HUES48 (cell line): ENCODE measurements around the gene LRRC18.

ENCODE experiments used
- H3K27ac ChIP-seq: one replicate; pipeline ENCODE4 v1.7.0; 2013; ENCODE audit warnings: low read depth, low read length, inconsistent platforms
- H3K27me3 ChIP-seq: 2 replicates; pipeline ENCODE4 v1.6.1; 2013; ENCODE audit warnings: mild to moderate bottlenecking, low read length; ENCODE audit not compliant: control insufficient read depth, insufficient read depth
- H3K36me3 ChIP-seq: 2 replicates; pipeline ENCODE4 v1.6.1; 2013; ENCODE audit warnings: low read length; ENCODE audit not compliant: control insufficient read depth, insufficient read depth
- H3K4me1 ChIP-seq: 2 replicates; pipeline ENCODE4 v1.6.1; 2013; ENCODE audit warnings: mild to moderate bottlenecking, low read length; ENCODE audit not compliant: control insufficient read depth, insufficient read depth
- H3K4me3 ChIP-seq: 2 replicates; pipeline ENCODE4 v1.5.1; 2013; ENCODE audit warnings: mild to moderate bottlenecking, low read depth, low read length
- H3K9ac ChIP-seq: 2 replicates; pipeline ENCODE4 v1.6.1; 2013; ENCODE audit warnings: mild to moderate bottlenecking, low read depth, low read length, moderate library complexity
- H3K9me3 ChIP-seq: 2 replicates; pipeline ENCODE4 v1.6.1; 2013; ENCODE audit warnings: low read length; ENCODE audit not compliant: control insufficient read depth, insufficient read depth

Gene LRRC18

DNA sequence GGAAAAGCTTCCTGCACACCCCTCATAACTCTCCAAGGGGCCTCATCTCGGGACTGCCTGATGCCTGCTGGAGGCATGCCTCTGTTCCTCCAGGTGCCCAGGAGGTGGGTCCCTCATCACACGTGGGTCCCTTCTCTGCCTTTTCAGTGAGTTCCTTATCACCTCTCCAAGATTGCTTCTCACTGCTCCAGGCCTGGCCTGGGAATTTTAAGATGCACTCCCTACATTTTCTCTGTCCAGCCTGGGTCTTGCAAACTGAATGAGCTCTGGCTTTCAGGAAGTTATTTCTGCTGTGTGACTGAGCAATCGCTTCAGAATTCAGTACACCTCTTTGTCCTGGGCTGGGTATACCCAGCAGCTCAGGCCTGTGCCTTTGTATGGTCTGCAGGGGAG is 43.8 kb downstream of the LRRC18 start:
- Histone ChIP-seq H3K9ac (no peak overlapping the region), H3K9me3 (no peaks in the 10 kb centered on the region), H3K27ac (no peak overlapping the region), H3K36me3 (no peaks in the 10 kb centered on the region), H3K4me1 (no peaks in the 10 kb centered on the region), H3K4me3 (no peak overlapping the region), H3K27me3 (no peaks in the 10 kb centered on the region)

DNA sequence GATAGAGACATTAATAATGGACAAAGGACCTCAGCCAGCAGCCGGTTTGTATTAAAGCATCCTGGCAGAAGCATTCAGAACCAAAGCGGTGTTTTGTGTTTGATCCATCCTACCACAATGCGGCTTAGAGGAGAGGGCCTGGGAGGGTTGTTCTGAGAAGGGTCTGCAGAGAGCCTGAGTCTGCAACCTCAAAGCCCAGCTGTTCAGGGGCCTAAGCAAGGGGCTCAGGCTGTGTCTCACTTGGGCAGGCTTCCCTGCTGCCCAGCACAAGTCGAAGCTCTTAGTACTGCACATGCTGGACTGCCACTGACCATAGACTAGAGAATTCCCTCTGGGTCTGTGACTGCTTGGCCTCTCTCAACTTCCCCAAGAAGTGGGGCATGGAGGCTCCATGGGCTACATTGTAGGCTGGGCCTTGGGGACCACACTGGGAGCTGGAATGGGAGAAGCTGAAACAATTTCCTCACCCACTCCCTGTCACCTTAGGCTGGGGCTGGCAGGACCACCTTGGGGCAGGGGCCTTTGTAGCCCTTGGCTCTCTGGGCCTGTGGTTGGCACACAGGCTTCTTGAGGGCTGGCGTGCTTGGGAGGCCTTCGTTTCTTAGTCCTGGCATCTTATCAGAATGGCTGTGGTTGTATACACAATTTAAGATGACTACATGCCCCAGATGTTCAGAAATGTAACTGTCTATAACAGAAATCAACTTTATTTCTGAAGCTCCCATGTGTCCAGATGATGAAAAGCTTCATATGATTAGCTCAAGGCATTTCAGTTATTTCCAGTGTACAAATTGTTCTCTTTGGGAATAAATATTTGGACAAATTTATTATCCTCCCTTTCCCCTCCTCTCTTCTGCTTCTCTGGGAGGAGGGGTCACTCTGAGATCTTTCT is 44.5 kb downstream of the LRRC18 start:
- Histone ChIP-seq H3K36me3 (no peaks in the 10 kb centered on the region), H3K9me3 (no peaks in the 10 kb centered on the region), H3K4me3 (no peak overlapping the region), H3K27ac (no peak overlapping the region), H3K9ac (no peak overlapping the region), H3K27me3 (no peaks in the 10 kb centered on the region), H3K4me1 (no peaks in the 10 kb centered on the region)

DNA sequence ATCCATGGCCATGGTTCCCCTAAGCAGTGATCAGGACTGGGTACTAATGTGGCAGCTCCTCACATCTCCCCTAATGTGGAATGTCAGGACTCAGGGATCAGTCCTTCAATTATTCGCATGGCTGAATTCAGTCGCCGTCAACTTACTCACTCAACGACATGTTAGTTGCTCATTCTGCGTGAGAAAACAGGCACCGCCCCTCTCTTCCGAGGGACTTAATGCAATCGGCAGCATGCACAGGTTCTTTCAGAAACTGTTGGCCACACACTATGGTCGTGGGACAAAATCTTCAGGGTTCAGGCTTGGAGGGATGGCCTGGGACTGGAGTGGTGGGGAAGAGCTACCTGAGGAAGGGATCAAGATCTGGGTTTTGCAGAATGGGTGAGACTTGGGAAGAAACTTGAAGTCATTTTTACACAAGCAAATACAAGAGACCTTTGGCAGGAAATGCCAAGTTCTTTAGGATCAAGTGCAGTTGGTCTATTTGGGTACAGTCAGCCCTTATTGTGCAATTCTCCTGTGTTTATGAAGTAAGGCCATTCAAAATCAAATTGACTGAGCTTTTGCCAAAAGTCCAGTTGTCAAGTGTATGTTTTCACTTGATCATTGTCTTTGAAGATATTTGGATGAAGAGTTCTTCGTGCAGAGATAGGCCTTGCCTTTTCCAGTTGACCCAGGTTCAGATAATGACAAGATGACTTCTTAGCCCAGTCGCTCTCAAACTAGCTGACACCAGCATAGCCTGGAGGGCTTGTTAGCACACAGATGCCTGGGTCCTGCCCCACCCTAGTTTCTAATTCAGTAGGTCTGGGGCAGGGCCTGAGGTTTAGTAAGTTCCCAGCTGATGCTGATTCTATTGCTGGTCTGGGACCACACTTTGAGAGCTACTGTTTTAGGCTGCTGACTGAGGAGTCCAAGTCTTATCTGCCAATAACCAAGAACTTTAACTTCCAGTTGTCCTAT is 48.5 kb downstream of the LRRC18 start:
- no peaks in the 10 kb centered on the region for H3K36me3 ChIP-seq
- H3K9me3 ChIP-seq: no peaks in the 10 kb centered on the region
- H3K27me3 ChIP-seq: no peaks in the 10 kb centered on the region
- no peak overlapping the region for H3K27ac ChIP-seq
- no peaks in the 10 kb centered on the region for H3K4me1 ChIP-seq
- no peak overlapping the region for H3K9ac ChIP-seq
- no peak overlapping the region for H3K4me3 ChIP-seq

DNA sequence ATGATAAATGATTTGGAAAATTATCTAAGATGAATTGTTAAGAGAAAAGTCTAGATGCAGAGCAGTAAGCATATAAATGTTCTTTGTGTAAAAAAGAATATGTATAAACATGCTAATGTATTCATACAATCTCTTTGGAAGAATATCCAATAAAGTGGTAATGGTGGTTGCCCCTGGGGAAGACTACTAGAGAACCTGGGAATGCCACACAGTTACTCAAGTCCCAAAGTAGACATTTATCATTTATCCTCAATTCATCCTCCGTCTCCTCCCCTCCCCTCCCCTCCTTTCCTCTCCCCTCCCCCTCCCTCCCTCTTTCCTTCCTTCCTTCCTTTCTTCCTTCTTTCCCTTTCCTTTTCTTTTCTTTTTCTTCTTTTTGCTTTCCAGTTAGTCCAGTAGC is 51.7 kb downstream of the LRRC18 start:
- Histone ChIP-seq H3K27ac (no peak overlapping the region), H3K9ac (no peak overlapping the region), H3K4me3 (no peak overlapping the region), H3K9me3 (no peaks in the 10 kb centered on the region), H3K36me3 (no peaks in the 10 kb centered on the region), H3K27me3 (no peaks in the 10 kb centered on the region), H3K4me1 (no peaks in the 10 kb centered on the region)

DNA sequence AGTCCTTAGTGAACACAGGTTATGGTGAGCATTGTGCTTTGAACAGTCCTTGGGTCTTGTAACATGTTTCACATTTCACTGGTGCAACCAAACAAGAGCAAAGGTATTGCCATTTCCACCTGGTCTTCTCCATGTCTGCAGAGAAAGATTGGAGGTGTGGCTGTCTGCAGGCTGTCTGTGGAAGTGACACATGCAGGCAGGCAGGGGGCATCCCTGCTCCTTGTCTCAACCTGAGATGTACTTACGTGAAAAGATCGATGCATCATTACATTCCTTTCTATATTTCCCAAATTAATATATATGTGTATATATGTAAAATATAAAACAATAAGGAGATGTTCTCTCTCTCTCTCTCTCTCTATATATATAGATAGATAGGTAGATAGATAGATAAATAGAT is 54.3 kb downstream of the LRRC18 start:
- H3K9ac ChIP-seq: no peak overlapping the region
- H3K9me3 ChIP-seq: no peaks in the 10 kb centered on the region
- no peaks in the 10 kb centered on the region for H3K36me3 ChIP-seq
- H3K27ac ChIP-seq: no peak overlapping the region
- H3K27me3 ChIP-seq: no peaks in the 10 kb centered on the region
- peaks cover 2% of the 10 kb centered on the region for H3K4me1 ChIP-seq
- no peak overlapping the region for H3K4me3 ChIP-seq

DNA sequence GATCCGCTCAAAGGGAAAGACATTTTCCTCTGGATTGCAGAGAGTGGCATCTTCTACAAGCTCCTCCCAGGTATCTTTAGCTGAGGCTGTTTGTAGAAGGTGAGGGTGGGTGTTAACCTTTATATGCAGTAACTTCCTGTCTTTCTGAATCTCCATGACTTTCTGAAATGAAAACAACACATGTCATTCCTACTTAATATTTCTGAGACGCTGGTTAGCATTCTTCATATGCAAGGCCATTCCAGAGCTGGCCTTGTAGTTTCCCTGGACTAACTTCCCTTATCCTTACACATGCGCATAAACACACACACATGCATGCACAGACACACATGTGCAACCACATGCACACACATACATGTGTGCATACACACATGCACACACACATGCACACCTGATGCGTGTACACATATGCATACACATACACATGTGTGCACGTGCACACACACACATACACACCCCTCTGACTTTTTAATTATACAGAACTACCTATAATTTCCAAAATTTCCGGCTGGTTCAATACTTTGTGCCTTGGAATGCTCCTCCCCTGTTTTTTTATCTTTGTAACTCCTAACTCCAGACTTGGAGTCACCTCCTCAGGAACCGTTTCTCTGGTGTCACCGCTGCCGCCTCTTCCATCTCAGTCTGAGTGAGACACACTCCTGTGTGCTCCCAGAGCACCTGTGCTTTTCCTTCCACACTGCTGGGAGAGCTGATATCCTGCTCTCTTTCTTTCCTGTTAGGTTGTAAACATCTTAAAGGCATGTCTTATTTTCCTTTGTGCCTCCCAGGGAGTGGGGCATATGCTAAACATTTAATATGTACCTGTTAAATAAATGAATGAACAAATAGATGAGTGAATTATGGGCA is 55.2 kb downstream of the LRRC18 start:
- Histone ChIP-seq H3K4me3 (no peak overlapping the region), H3K27ac (no peak overlapping the region), H3K36me3 (no peaks in the 10 kb centered on the region), H3K9ac (no peak overlapping the region), H3K4me1 (peaks cover 5% of the 10 kb centered on the region), H3K27me3 (no peaks in the 10 kb centered on the region), H3K9me3 (no peaks in the 10 kb centered on the region)

DNA sequence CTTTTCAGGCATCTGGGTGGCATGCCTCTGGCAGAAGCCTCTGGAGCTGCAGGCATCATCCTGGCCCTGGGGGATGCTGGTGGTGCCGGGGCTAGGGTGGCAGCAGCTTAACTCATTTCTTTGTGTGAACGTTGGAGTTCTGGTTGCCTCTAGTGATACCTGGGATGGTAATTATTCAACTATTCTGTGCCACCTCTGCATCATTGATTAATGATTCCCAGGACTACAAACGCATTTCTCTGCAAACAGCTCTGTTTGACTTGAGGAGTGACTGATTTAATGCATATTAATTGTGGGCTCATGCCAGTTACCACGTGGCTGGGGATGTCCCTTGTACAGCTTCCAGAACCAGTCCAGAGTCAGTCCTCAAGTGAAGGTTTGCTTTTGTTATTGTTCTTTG is 55.9 kb downstream of the LRRC18 start:
- H3K27me3 ChIP-seq: no peaks in the 10 kb centered on the region
- no peak overlapping the region for H3K4me3 ChIP-seq
- no peaks in the 10 kb centered on the region for H3K36me3 ChIP-seq

DNA sequence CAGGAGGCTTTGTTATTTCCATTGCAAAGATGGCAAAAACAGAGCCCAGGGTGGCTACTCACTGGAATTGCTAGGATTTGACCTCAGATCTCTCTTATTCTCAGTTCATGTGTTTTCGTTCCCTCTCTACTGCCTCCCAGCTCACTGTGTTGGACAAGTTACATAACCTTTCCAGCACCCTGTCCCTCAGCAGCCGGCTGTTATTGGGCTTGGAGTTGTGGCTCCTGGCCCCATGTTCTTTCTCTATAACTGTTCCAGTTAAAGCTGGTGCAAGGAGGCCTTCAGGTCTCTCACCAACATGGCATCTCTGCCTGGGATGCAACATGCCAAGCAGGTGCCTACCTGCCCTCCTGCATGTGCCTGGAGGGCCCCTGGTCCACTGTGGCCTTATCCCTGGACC is 56.8 kb downstream of the LRRC18 start:
- H3K4me3 ChIP-seq: no peak overlapping the region
- H3K4me1 ChIP-seq: peaks cover 5% of the 10 kb centered on the region
- H3K27ac ChIP-seq: no peak overlapping the region
- no peaks in the 10 kb centered on the region for H3K9me3 ChIP-seq
- no peak overlapping the region for H3K9ac ChIP-seq
- no peaks in the 10 kb centered on the region for H3K27me3 ChIP-seq
- H3K36me3 ChIP-seq: no peaks in the 10 kb centered on the region

More for the DNA sequence above, 55.9 kb downstream of the LRRC18 start:
- Histone ChIP-seq H3K4me1 (peaks cover 5% of the 10 kb centered on the region), H3K9ac (no peak overlapping the region), H3K27ac (no peak overlapping the region), H3K9me3 (no peaks in the 10 kb centered on the region)

DNA sequence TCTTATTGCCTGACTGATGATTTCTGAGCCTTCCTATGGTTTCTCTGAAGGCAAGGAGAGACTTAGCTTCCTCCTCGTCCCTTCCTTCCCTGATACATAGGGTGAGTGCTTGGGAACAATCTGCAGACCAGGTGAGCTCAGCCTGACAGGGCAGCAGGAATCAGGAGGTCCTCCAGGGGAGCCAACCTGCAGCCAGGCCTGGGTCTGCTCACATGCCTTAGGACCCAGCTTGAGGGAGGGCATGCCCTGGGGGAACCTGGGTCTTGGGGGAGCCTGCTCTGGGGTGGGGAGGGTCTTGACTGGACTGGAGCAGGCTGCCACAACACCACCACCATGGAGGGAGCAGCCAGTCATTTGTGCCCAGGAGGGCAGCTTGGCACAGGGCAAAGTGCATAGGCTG is 57.7 kb downstream of the LRRC18 start:
- Histone ChIP-seq H3K27me3 (no peaks in the 10 kb centered on the region), H3K4me3 (no peak overlapping the region), H3K36me3 (no peaks in the 10 kb centered on the region), H3K9ac (no peak overlapping the region), H3K9me3 (no peaks in the 10 kb centered on the region), H3K27ac (no peak overlapping the region), H3K4me1 (peaks cover 5% of the 10 kb centered on the region)

DNA sequence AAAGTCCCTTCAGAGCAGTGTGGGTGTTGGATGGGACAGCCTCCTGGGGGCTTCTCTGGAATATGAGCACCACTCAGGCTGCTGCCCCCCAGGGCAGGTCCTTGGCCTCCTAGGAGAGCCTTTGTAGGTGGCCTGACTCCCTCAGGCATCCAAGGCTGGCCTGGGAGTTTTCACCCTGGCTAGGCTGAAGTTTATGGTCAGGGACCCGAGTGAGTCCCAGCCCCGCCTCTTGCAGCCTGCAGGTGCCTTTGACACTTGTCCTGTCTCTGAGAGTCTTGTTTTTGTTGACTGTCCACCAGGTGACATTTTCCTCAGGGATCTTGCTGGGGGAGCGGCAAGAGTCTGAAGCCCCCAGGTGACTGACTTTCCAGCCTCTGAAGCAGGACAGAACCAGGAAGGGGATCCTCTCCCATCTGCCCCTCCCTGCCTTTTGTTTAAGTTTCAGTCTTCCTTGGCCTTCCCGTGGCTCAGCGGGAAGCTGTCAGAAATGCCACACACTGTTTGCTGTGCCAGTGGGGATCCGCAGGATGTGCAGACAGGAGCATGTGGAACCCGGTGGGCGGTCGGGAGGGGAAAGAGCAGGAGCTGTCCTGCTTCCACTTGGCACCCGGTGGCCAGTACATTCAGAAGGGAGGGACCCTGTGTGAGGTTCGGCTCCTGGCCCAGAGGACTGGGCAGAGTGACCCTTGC is 59.5 kb downstream of the LRRC18 start:
- H3K4me1 ChIP-seq: peaks cover 5% of the 10 kb centered on the region
- H3K27me3 ChIP-seq: no peaks in the 10 kb centered on the region
- no peak overlapping the region for H3K27ac ChIP-seq
- H3K9ac ChIP-seq: no peak overlapping the region
- no peak overlapping the region for H3K4me3 ChIP-seq
- no peaks in the 10 kb centered on the region for H3K36me3 ChIP-seq
- no peaks in the 10 kb centered on the region for H3K9me3 ChIP-seq
